HG03565 (cell line): ENCODE data around the gene IL19.
"Not testable (repeated sequence)": the region's sequence is repeated elsewhere in the genome, so short reads cannot be mapped to it uniquely, and the experiment has no call there.

Experiments
- ATAC-seq: cut with Tn5 transposase; IDR thresholded peaks from one replicate; pipeline ENCODE4 v1.9.1; 2021; ENCODE audit warnings: mild to moderate bottlenecking, moderate library complexity; ENCODE audit not compliant: unreplicated experiment

Gene IL19

GRCh38 chr1:206739411-206740076 is 31.0 kb upstream of the IL19 start:
- peak; percentile 74 for ATAC-seq

DNA sequence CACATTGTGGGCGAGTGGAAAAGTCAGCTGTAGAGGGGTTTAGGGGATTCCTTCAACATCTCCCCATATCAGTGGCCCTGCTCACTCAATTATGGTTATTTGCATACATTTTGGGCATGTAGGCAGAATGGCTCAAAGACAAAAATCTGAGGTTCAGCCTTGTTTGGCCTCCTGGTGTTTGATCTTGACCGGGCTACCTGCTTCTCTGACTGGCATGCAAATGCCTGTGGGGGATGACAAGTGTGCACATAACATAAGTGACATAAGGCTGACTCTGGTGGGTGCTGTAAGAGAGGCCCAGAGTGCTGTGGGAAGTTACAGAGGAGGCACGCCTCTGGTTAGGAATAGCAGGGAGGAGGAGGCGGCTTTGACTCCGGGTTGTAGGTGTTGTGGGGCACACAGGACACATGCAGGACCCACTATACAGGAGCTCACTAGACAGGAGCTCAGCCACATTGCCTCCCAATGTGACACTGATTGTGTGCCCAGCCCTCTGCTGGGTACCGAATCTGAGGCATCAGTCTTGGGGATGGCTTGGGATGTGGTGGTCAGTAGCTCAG is 29.4 kb upstream of the IL19 start:
- ATAC-seq, result no peak

DNA sequence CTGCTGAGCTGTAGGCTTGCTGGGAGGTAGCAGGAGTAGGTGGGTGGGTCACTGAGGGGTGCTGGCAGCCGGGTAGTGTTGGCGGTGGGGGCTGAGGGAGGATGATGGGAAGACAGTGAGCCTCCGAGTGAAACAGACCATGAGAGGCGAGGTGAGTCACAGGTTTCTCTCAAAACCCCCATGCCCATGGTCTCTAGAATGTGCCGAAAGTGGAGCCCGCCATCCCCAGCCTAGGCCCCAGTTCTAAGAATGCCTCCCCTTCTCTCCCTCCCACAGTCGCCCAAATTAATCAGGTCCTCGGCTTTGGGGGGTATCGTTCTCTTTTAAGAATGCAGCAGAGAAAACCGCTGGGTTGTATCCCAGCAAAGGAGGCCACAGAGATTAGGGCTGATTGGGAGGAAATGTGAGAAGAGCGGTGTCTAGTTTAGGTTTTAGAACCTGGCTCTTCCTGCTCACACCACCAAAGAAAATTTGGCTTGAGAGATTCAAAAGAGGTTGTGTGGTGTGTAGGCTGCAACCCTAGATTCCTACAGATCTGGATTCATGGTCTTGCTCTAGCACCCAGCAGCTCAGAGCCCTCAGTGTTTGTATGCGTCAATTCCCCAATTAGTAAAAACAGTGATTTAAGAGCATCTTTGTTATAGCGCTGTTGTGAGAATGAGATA is 27.7 kb upstream of the IL19 start:
- no peak for ATAC-seq

DNA sequence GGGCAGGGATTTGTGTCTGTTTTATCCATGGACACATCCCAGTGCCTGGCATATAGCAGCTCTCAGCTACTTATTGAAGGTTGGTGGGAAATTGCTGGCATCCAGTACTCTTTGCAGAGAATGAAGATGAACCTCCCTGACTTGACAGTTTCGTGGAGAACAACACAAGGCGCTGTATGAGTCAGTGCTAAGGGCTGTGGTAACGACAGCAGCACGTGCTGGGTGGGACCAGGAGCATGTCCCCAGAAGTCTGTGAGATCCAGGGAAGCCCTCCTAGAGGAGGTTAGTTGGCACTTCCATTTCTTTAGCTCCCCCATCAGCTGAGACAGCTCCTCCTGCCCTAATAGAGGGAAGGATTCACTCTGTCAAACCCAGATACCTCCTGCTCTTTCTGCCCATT is 25.9 kb upstream of the IL19 start:
- ATAC-seq, result no peak

DNA sequence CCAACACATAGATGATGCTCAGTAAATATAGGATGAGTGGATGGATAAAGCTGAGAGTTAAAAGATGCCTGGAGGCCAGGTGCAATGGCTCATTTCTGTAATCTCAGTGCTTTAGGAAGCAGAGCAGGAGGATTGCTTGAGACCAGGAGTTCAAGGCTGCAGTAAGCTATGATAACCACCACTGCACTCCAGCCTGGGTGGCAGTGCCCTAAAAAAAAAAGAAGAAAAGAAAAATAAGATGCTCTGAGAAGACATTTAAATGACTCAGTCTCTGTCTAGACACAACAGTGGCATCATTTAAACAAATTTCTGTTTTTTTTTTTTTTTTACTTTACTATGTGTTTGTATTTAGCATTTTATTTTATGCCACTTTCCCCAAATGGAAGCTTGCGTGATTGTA is 25.3 kb upstream of the IL19 start:
- no peak for ATAC-seq

GRCh38 chr1:206748348-206749030 is 22.1 kb upstream of the IL19 start:
- no peak for ATAC-seq

DNA sequence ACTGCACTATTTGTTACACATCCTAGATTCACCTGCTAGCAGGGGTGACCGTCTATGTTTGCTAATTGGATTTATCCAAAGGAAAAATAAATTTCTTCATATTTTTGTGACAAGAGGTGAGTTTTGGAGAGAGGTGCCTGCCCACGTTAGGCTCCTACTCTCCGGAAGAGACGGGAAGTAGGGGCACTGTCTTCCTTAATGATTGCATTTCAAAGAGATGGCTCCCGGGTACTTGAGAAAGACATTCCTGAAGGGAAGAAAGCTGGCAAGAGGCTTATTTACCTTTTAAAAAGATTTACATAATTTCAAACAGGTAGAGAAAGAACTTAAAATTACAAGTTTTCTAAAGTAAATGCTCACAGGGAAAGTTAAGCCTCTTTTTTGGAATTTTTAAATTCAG is 18.7 kb upstream of the IL19 start:
- no peak for ATAC-seq

DNA sequence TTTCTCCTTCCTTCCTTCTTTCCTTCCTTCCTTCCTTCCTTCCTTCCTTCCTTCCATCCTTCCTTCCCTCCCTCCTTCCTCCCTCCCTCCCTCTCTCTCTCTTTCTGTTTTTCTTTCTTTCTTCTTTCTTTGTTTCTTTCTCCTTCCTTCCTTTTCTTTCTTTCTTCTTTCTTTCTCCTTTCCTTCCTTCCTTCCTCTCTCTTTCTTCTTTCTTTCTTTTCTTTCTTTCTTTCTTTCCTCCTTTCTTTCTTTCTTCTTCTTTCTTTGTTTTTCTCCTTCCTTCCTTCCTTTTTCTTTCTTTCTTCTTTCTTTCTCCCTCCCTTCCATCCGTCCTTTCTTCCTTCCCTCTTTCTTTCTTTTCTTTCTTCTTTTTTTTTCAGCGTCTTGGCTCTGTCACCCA is 18.1 kb upstream of the IL19 start:
- no peak for ATAC-seq

DNA sequence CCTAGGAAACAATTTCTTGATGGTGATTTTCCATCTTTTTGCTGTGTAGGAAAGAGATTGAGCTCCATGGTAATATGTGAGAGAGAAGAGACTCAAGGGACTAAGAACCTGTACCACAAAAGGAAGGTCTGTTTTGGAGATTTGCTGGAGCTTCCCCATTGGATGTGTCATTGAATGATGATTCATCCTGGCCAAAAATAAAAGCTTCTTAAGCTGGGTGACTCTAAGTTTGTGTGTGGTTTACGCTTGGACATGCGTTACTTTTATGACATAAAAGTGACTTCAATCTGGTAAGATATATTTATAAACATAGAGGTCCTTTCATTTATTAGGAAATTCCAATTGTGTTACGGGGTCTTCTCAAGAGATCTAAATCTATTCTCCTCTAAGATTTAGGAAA is 17.4 kb upstream of the IL19 start:
- no peak for ATAC-seq

GRCh38 chr1:206754011-206754410 is 16.6 kb upstream of the IL19 start:
- ATAC-seq, result no peak

GRCh38 chr1:206757524-206758266 is 12.9 kb upstream of the IL19 start:
- ATAC-seq, result no peak

- ATAC-seq, result no peak
These were observed 10.0 kb upstream of the IL19 start for GRCh38 chr1:206760590-206760989.

DNA sequence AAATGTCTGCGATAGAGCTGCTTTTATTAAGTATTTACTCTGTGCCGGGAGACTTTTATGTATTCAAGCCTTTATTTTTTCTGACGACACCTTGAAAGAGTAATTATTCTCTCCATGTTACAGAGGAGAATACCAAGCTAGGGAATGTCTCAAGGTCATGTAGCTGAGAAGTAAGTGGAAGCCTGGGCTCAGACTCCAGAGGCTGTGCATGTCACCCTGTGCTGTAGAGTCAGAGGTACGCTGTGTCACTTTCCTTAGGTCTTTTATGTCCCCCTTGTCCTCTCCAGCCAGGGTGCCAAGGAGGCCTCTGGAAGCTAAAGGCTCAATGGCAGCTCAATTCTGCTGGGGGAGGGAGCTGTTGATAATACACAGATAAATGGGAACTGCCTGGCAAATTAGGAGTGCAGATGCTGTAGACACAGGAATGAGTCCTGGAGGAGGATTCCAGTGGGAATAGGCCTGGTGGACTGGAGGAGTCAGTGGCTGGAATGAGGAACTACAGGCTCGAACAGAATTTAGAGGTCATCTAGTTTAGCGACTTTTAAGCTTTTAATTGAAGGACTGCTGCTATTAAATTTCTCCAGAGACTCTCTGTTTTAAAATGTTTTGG is 9.3 kb upstream of the IL19 start:
- no peak for ATAC-seq

DNA sequence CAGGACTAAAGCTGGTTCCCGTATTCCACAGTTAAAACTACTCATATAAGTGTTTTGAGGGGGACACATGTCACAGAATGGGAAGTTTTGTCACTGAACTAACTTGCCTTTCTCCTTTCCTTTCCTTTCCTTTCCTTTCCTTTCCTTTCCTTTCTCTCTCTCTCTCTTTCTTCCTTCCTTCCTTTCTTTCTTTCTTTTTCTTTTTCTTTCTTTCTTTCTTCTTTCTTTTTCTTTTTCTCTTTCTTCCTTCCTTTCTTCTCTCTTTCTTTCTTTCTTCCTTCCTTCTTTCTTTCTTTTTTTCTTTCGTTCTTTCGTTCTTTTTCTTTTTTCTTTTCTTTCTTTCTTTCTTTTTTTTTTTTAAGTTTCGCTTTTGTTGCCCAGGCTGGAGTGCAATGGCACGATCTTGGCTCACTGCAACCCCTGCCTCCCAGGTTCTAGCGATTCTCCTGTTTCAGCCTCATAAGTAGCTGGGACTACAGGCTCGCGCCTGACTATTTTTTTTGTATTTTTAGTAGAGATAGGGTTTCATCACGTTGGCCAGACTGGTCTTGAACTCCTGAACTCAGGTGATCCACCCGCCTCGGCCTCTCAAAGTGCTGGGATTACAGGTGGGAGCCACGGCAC is 7.7 kb upstream of the IL19 start:
- ATAC-seq, result not testable (repeated sequence)

DNA sequence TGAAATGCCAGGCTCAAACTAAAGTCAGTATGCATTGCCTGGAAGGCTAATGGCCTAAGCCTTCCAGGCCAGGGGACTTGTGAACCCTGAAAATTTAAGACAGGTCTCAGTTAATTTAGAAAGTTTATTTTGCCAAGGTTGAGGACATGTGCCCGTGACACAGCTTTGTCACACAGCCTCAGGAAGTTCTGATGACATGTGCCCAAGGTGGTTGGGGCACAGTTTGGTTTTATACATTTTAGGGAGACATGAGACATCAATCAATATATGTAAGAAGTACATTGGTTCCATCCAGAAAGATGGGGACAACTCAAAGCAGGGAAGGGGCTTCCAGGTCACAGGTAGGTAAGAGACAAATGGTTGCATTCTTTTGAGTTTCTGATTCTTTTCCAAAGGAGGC is 4.8 kb upstream of the IL19 start:
- ATAC-seq, result not testable (repeated sequence)

DNA sequence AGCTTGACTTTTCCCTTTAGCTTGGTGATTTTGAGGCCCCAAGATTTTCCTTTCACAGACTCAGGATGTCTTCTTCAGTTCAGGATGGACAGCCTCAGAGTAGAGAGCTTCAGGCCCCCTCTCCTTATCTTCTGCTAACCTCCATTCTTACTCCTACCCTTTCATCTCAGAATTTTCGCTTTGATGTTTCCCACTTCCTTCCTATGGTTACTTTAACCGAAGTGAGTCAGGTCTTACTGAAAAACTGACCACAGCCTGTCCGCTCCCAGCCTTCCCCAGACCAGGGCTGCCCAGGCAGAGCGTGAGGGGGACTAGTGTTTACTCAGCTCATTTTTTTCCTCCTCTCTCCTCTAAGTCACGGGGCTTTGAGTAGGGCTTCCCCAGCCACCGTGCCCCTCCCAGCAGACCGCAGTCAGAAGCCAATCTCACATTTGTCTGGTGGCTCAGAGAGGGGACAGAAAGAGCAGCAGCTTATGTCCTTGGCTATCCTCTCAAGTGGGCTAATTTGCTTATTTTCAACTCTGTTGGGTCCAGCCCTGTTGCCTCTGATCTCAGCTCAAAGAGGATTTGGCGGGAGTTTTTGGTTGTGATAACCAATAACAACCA is 4.2 kb upstream of the IL19 start:
- ATAC-seq, result peak; percentile 47

- no peak for ATAC-seq
These were observed 1.9 kb upstream of the IL19 start for GRCh38 chr1:206768472-206769303.

- peak; percentile 60 for ATAC-seq
These were observed 1.3 kb upstream of the IL19 start for GRCh38 chr1:206769304-206769731.

DNA sequence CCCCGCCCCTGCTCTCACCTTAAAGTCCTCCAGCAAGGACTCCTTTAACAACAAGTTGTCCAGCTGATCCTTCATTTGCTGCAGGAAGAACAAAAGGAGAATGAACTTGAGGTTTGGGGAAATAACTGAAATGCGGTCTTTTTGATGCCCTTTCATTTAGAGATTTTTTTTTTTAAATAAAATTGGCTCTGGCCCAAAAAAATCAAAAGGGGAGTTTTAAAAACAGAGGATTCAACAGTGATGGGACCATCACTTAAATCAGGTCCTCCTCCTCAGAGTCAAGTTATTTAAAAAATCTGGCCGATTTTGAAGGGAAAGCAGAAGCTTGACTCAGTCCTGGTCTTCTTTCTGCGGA is 742 bp downstream of the IL19 start:
- ATAC-seq, result no peak
